B cell (primary cell): ENCODE data around the gene AGTRAP.

Experiments used
- CTCF ChIP-seq: fragments of 200-600 bp; IDR thresholded peaks from one replicate; pipeline ENCODE4 v1.8.0; 2022; ENCODE audit warnings: antibody characterized with exemption, mild to moderate bottlenecking
- EZH2 ChIP-seq: IDR thresholded peaks from 2 replicates; pipeline ENCODE4 v1.6.1; 2012; ENCODE audit warnings: borderline replicate concordance, low read depth, mild to moderate bottlenecking, moderate library complexity, low read length; ENCODE audit not compliant: insufficient read depth, poor library complexity, severe bottlenecking

- no peak for TF ChIP-seq CTCF
- no peak for TF ChIP-seq EZH2
Measured at GRCh38 chr1:11794446-11795237, 58.7 kb downstream of the AGTRAP start.
